Measurements from ENCODE around the gene ARSJ. TPM values are rescaled to one million over a fixed set of nuclear protein-coding genes. Genes with fewer than 3 reads are reported as not detected.
"Not testable (repeated sequence)": the region's sequence is repeated elsewhere in the genome, so short reads cannot be mapped to it uniquely, and the experiment has no call there.

The ARSJ gene
- total and polyA plus RNA-seq, 5 donors, result 1.8 to 8.7 (median 5.2) TPM

DNA sequence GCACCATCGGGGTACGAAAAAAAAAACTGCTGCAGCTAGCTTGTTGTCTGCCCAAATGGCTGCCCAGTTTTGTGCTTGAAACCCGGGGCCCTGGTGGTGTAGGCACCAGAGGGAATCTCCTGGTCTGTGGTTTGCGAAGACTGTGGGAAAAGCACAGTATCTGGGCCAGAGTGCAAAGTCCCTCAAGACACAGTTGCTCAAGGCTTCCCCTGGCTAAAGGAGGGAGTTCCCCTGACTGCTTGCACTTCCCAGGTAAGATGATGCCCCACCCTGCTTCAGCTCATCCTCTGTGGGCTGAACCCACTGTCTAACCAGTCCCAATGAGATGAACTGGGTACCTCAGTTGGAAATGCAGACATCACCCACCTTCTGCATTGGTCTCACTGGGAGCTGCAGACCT is 33.8 kb upstream of the ARSJ start:
- DNase-seq; ATAC-seq; H3K27ac ChIP-seq (ENCODE audit: low read length); H3K4me1 ChIP-seq (ENCODE audit: control insufficient read depth, insufficient read depth, low read length); H3K9me3 ChIP-seq (ENCODE audit: control insufficient read depth, low read length); H3K4me3 ChIP-seq (ENCODE audit: low read length); H3K27me3 ChIP-seq (ENCODE audit: control insufficient read depth, insufficient read depth); intact Hi-C loops (cut with DNase I): not testable (repeated sequence)
- WGBS, result 89% methylated on average over 4 of the region's 4 CpGs

DNA sequence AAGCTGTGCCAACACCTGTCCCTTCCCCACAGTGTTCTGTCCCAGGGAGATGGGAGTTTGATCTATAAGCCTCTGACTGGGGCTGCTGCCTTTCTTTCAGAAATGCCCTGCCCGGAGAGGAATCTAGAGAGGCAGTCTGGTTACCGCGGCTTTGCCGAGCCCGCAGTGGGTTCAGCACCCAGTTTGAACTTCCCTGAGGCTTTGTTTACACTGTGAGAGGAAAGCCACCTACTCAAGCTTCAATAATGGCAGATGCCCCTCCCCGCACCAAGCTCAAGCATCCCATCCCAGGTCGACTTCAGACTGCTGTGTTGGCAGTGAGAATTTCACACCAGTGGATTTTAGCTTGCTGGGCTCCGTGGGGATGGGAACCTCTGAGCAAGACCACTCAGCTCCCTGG is 33.3 kb upstream of the ARSJ start:
- 80% methylated on average over 8 of the region's 8 CpGs for WGBS
- Histone ChIP-seq H3K27ac (ENCODE audit: low read length) (no peak overlapping the region), H3K4me1 (ENCODE audit: control insufficient read depth, insufficient read depth, low read length) (no peaks in the 10 kb centered on the region), H3K4me3 (ENCODE audit: low read length) (no peak overlapping the region), H3K27me3 (ENCODE audit: control insufficient read depth, insufficient read depth) (no peaks in the 10 kb centered on the region), H3K9me3 (ENCODE audit: control insufficient read depth, low read length) (no peaks in the 10 kb centered on the region)
- intact Hi-C loops (cut with DNase I), result no loop called here
- DNase-seq (no peak), ATAC-seq (no peak)

- Histone ChIP-seq H3K4me1 (ENCODE audit: control insufficient read depth, insufficient read depth, low read length) (no peaks in the 10 kb centered on the region), H3K27me3 (ENCODE audit: control insufficient read depth, insufficient read depth) (no peaks in the 10 kb centered on the region), H3K27ac (ENCODE audit: low read length) (no peak overlapping the region), H3K4me3 (ENCODE audit: low read length) (no peak overlapping the region), H3K9me3 (ENCODE audit: control insufficient read depth, low read length) (no peaks in the 10 kb centered on the region)
- intact Hi-C loops (cut with DNase I), result no loop called here
- ATAC-seq (peak; percentile 51 to 52), DNase-seq (no peak)
- WGBS, result 74% methylated on average over 4 of the region's 4 CpGs
Observed at GRCh38 chr4:114005569-114006442, 26.4 kb upstream of the ARSJ start.

DNA sequence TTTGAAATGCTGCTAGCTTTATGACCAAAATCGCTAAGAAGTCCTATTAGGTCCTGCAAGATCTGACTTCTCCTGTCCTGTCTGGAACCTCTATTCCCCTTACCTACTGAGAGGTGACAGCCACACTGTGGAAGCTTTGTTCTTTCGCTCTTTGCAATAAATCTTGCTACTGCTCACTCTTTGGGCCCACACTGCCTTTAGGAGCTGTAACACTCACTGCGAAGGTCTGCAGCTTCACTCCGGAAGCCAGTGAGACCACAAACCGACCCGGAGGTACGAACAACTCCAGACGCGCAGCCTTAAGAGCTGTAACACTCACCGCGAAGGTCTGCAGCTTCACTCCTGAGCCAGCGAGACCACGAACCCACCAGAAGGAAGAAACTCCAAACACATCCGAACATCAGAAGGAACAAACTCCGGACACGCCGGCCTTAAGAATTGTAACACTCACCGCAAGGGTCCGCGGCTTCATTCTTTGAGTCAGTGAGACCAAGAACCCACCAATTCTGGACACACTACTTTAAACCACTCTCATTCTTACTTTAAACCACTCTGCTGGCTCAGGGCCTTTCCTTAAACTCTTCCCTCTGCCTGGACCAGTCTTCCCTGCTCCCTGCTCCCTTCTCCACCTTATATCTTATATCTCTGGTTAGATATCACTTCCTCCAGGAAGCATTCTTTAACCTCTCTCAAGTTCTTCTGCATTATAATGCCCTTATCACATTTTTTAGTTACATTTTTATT is 25.2 kb upstream of the ARSJ start:
- 88% methylated on average over 20 of the region's 20 CpGs for WGBS
- DNase-seq; H3K27me3 ChIP-seq (ENCODE audit: control insufficient read depth, insufficient read depth); H3K4me1 ChIP-seq (ENCODE audit: control insufficient read depth, insufficient read depth, low read length); intact Hi-C loops (cut with DNase I); H3K4me3 ChIP-seq (ENCODE audit: low read length); ATAC-seq; H3K27ac ChIP-seq (ENCODE audit: low read length); H3K9me3 ChIP-seq (ENCODE audit: control insufficient read depth, low read length): not testable (repeated sequence)

- Histone ChIP-seq H3K9me3 (ENCODE audit: control insufficient read depth, low read length) (no peaks in the 10 kb centered on the region), H3K27ac (ENCODE audit: low read length) (no peak overlapping the region), H3K27me3 (ENCODE audit: control insufficient read depth, insufficient read depth) (no peaks in the 10 kb centered on the region), H3K4me1 (ENCODE audit: control insufficient read depth, insufficient read depth, low read length) (no peaks in the 10 kb centered on the region), H3K4me3 (ENCODE audit: low read length) (no peak overlapping the region)
- intact Hi-C loops (cut with DNase I), result no loop called here
- ATAC-seq, result peak in 1 of 2 donors; percentile 44
- 62% methylated on average over 1 of the region's 1 CpG for WGBS
- DNase-seq, result no peak
Observed at GRCh38 chr4:113998531-113998930, 19.1 kb upstream of the ARSJ start.

GRCh38 chr4:113998079-113998478 is 18.6 kb upstream of the ARSJ start:
- ATAC-seq (no peak), DNase-seq (no peak)
- Histone ChIP-seq H3K4me1 (ENCODE audit: control insufficient read depth, insufficient read depth, low read length) (no peaks in the 10 kb centered on the region), H3K4me3 (ENCODE audit: low read length) (no peak overlapping the region), H3K9me3 (ENCODE audit: control insufficient read depth, low read length) (no peaks in the 10 kb centered on the region), H3K27me3 (ENCODE audit: control insufficient read depth, insufficient read depth) (no peaks in the 10 kb centered on the region), H3K27ac (ENCODE audit: low read length) (no peak overlapping the region)
- intact Hi-C loops (cut with DNase I), result no loop called here
- WGBS, result 71% methylated on average over 5 of the region's 5 CpGs

- DNase-seq, result no peak
- Histone ChIP-seq H3K27ac (ENCODE audit: low read length) (no peak overlapping the region), H3K4me3 (ENCODE audit: low read length) (no peak overlapping the region), H3K9me3 (ENCODE audit: control insufficient read depth, low read length) (no peaks in the 10 kb centered on the region), H3K4me1 (ENCODE audit: control insufficient read depth, insufficient read depth, low read length) (no peaks in the 10 kb centered on the region), H3K27me3 (ENCODE audit: control insufficient read depth, insufficient read depth) (no peaks in the 10 kb centered on the region)
- no peak for ATAC-seq
- 96% methylated on average over 1 of the region's 1 CpG for WGBS
- intact Hi-C loops (cut with DNase I), result no loop called here
Observed at GRCh38 chr4:113997206-113997605, 17.8 kb upstream of the ARSJ start.

- ATAC-seq, result no peak
- Histone ChIP-seq H3K27ac (ENCODE audit: low read length) (no peak overlapping the region), H3K27me3 (ENCODE audit: control insufficient read depth, insufficient read depth) (no peaks in the 10 kb centered on the region), H3K9me3 (ENCODE audit: control insufficient read depth, low read length) (no peaks in the 10 kb centered on the region), H3K4me3 (ENCODE audit: low read length) (no peak overlapping the region), H3K4me1 (ENCODE audit: control insufficient read depth, insufficient read depth, low read length) (no peaks in the 10 kb centered on the region)
- intact Hi-C loops (cut with DNase I), result no loop called here
- WGBS, result 78% methylated on average over 4 of the region's 4 CpGs
- DNase-seq, result no peak
Observed at GRCh38 chr4:113996599-113997177, 17.2 kb upstream of the ARSJ start.

DNA sequence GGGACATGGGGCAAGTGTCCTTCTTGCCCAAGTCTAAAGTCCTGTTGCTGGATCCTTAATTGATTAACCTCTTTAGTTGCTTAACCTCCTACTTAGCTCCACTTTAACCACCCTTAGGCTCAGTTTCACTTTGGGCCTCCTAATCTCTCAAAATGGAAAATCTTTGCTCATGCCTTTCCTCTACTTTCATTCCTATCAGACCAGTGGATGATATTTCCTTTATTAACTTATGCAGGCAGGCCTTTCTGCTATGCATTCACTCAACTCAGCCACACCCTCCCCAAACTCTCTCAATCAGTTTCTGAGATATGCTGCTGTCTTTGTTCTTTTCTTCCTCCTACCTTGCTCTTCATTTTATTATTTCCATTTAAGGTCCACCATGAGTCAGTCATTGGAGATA is 14.4 kb upstream of the ARSJ start:
- DNase-seq, result no peak
- ATAC-seq, result no peak
- Histone ChIP-seq H3K4me1 (ENCODE audit: control insufficient read depth, insufficient read depth, low read length) (no peaks in the 10 kb centered on the region), H3K27me3 (ENCODE audit: control insufficient read depth, insufficient read depth) (no peaks in the 10 kb centered on the region), H3K27ac (ENCODE audit: low read length) (no peak overlapping the region), H3K4me3 (ENCODE audit: low read length) (no peak overlapping the region), H3K9me3 (ENCODE audit: control insufficient read depth, low read length) (no peaks in the 10 kb centered on the region)
- intact Hi-C loops (cut with DNase I), result no loop called here

DNA sequence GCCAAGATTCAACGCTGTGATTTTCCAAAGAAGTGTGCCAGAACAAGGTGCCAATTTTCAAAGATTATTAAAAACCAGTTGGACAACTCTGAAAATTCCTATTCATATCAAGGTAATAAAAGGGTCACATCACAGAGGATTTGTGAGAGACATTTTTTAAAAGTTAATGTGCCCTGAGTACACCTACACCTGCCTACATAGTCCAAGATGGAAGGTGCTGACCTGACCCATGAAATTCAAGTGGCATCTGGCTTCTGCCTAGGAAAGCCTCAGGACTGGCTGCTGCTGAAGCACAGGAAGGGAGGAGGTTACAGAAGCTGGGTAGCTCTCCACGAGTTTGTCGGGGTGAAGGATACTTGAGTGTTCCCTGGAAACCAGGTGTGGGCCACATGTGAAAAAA is 11.4 kb upstream of the ARSJ start:
- H3K27ac ChIP-seq (ENCODE audit: low read length), result no peak overlapping the region
- intact Hi-C loops (cut with DNase I), result no loop called here
- 69% methylated on average over 3 of the region's 3 CpGs for WGBS
- no peak overlapping the region for H3K4me3 ChIP-seq (ENCODE audit: low read length)
- no peak for ATAC-seq
- no peaks in the 10 kb centered on the region for H3K4me1 ChIP-seq (ENCODE audit: control insufficient read depth, insufficient read depth, low read length)
- H3K9me3 ChIP-seq (ENCODE audit: control insufficient read depth, low read length), result no peaks in the 10 kb centered on the region
- no peak for DNase-seq
- no peaks in the 10 kb centered on the region for H3K27me3 ChIP-seq (ENCODE audit: control insufficient read depth, insufficient read depth)

DNA sequence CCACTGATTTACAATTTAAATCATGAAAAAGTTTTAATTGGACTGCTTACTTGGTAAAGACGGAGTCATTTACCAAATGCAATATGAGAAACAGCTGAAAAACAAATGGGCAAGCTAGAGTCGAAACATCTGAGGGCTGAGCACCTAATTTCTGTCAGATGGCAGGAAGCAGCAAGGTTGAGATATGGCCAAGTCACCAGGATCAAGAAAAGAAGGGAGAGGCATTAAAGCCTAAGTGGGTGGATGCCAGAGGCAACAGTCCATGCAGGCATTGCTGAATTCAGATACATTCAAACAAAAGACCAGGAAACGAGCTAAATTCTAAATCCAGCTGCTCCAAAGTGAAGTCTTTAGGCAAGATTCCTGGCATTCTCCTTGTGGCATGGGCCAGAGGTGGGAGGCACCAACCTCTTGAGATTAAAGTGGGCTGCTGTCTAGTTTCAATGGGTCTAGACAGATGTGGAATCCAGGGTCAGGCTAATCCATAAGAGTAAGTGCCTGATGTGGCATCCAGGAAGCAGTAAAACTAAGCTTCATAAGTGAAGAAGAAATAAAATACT is 8.0 kb upstream of the ARSJ start:
- Histone ChIP-seq H3K27ac (ENCODE audit: low read length) (no peak overlapping the region), H3K4me3 (ENCODE audit: low read length) (no peak overlapping the region), H3K9me3 (ENCODE audit: control insufficient read depth, low read length) (no peaks in the 10 kb centered on the region), H3K4me1 (ENCODE audit: control insufficient read depth, insufficient read depth, low read length) (no peaks in the 10 kb centered on the region), H3K27me3 (ENCODE audit: control insufficient read depth, insufficient read depth) (no peaks in the 10 kb centered on the region)
- DNase-seq (no peak), ATAC-seq (no peak)
- intact Hi-C loops (cut with DNase I), result no loop called here
- 79% methylated on average over 3 of the region's 3 CpGs for WGBS
